ENCODE results near the gene GPR146. TPM values are rescaled to one million over a fixed set of nuclear protein-coding genes. Genes with fewer than 3 reads are reported as not detected.

The GPR146 gene
- total and polyA plus RNA-seq, 2 experiments from 2014 or later: 4.3 to 9.7 TPM

- no peaks in the 10 kb centered on the region for H4K20me1 ChIP-seq (ENCODE audit: insufficient read depth)
- 90 to 91% methylated on average over 29 to 30 of the region's 30 CpGs for WGBS, 2 experiments (ENCODE audit: low coverage in 1 of 2, low lambda C conversion rate in 2 of 2, missing lambda C conversion rate in 2 of 2)
These were observed 6.0 kb downstream of the GPR146 start for GRCh38 chr7:1050254-1050906.

GRCh38 chr7:1050956-1051690 lies 6.8 kb downstream of the GPR146 start:
- H3K9ac ChIP-seq: no peak overlapping the region
- no peaks in the 10 kb centered on the region for H4K20me1 ChIP-seq (ENCODE audit: insufficient read depth)
- no peak overlapping the region for H3K27ac ChIP-seq
- peaks cover 4% of the 10 kb centered on the region; the same call in 1 of the 2 replicates for H3K79me2 ChIP-seq (ENCODE audit: insufficient read depth)
- no peak overlapping the region for H2AFZ ChIP-seq
- 91 to 93% methylated on average over 22 of the region's 22 CpGs for WGBS, 2 experiments (ENCODE audit: low coverage in 1 of 2, low lambda C conversion rate in 2 of 2, missing lambda C conversion rate in 2 of 2)
- H3K4me1 ChIP-seq (ENCODE audit: insufficient read depth): no peaks in the 10 kb centered on the region
- no peaks in the 10 kb centered on the region for H3K9me3 ChIP-seq (ENCODE audit: low read depth)
- no peaks in the 10 kb centered on the region for H3K36me3 ChIP-seq (ENCODE audit: low read depth)
- no peaks in the 10 kb centered on the region for H3K9me2 ChIP-seq (ENCODE audit: insufficient read depth)
- H3K4me3 ChIP-seq: no peak overlapping the region
- H3K27me3 ChIP-seq (replicated peaks; ENCODE audit: insufficient read depth): no peaks in the 10 kb centered on the region
- H3F3A ChIP-seq (ENCODE audit: insufficient read depth): no peaks in the 10 kb centered on the region
- no peak overlapping the region for H3K4me2 ChIP-seq (ENCODE audit: unreplicated experiment)
- in situ Hi-C loops (cut with MboI): no loop called here
- no peak for TF ChIP-seq EZH2phosphoT487 (IDR thresholded peaks at IDR 0.05; ENCODE audit: insufficient read depth, low read depth)
- TF ChIP-seq EZH2 (IDR thresholded peaks at IDR 0.05; ENCODE audit: insufficient read depth, poor library complexity, severe bottlenecking): no peak
- no peak for DNase-seq

More at GRCh38 chr7:1050254-1050906, 6.0 kb downstream of the GPR146 start:
- no peak overlapping the region for H3K4me2 ChIP-seq (ENCODE audit: unreplicated experiment)
- H3K9me3 ChIP-seq (ENCODE audit: low read depth): no peaks in the 10 kb centered on the region
- no peaks in the 10 kb centered on the region for H3K9me2 ChIP-seq (ENCODE audit: insufficient read depth)
- H3K27me3 ChIP-seq (replicated peaks; ENCODE audit: insufficient read depth): no peaks in the 10 kb centered on the region
- H3K4me1 ChIP-seq (ENCODE audit: insufficient read depth): no peaks in the 10 kb centered on the region
- no peak overlapping the region for H2AFZ ChIP-seq
- in situ Hi-C loops (cut with MboI): no loop called here
- H3K27ac ChIP-seq: no peak overlapping the region
- H3K9ac ChIP-seq: no peak overlapping the region
- no peak for DNase-seq
- TF ChIP-seq EZH2phosphoT487 (IDR thresholded peaks at IDR 0.05; ENCODE audit: insufficient read depth, low read depth) (no peak), EZH2 (IDR thresholded peaks at IDR 0.05; ENCODE audit: insufficient read depth, poor library complexity, severe bottlenecking) (no peak)
- peaks cover 2% of the 10 kb centered on the region; the same call in 1 of the 2 replicates for H3F3A ChIP-seq (ENCODE audit: insufficient read depth)
- peaks cover 10% of the 10 kb centered on the region; the same call in 1 of the 2 replicates for H3K79me2 ChIP-seq (ENCODE audit: insufficient read depth)
- no peaks in the 10 kb centered on the region for H3K36me3 ChIP-seq (ENCODE audit: low read depth)
- no peak overlapping the region for H3K4me3 ChIP-seq

GRCh38 chr7:1052031-1052818 lies 7.9 kb downstream of the GPR146 start:
- Histone ChIP-seq H2AFZ (no peak overlapping the region), H3K4me1 (ENCODE audit: insufficient read depth) (no peaks in the 10 kb centered on the region), H3K9ac (no peak overlapping the region), H3K27me3 (replicated peaks; ENCODE audit: insufficient read depth) (no peaks in the 10 kb centered on the region), H3K79me2 (ENCODE audit: insufficient read depth) (no peaks in the 10 kb centered on the region), H3K4me3 (no peak overlapping the region), H3K9me3 (ENCODE audit: low read depth) (no peaks in the 10 kb centered on the region), H3K27ac (no peak overlapping the region), H3K36me3 (ENCODE audit: low read depth) (no peaks in the 10 kb centered on the region), H3F3A (ENCODE audit: insufficient read depth) (no peaks in the 10 kb centered on the region), H4K20me1 (ENCODE audit: insufficient read depth) (no peaks in the 10 kb centered on the region), H3K9me2 (ENCODE audit: insufficient read depth) (no peaks in the 10 kb centered on the region), H3K4me2 (ENCODE audit: unreplicated experiment) (no peak overlapping the region)
- WGBS, 2 experiments (ENCODE audit: low coverage in 1 of 2, low lambda C conversion rate in 2 of 2, missing lambda C conversion rate in 2 of 2): 63 to 64% methylated on average over 17 to 19 of the region's 20 CpGs
- TF ChIP-seq EZH2 (IDR thresholded peaks at IDR 0.05; ENCODE audit: insufficient read depth, poor library complexity, severe bottlenecking): no peak
- TF ChIP-seq EZH2phosphoT487 (IDR thresholded peaks at IDR 0.05; ENCODE audit: insufficient read depth, low read depth): no peak
- in situ Hi-C loops (cut with MboI): no loop called here
- DNase-seq: no peak

DNA sequence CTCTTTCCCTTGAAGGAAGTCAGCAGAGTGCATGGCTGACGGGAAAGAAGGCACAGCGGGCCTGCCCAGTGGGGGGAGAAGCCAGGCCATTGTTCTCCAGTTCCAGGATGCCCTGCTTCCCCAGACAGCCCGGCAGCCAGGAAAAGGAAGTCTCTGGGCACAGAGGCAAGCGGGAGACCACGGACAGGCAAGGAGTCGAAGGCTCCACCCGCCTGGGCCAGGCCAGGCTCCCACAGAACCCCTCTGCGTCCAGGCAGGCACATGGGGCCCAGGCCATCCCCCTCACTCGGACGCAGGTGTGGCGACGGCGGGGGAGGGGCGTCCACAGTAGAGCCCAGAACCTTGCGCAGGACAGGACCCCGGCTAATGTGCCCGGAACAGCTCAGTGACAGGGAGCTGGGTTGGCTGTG lies 8.7 kb downstream of the GPR146 start:
- Histone ChIP-seq H3K27ac (no peak overlapping the region), H3K4me1 (ENCODE audit: insufficient read depth) (no peaks in the 10 kb centered on the region), H3K9ac (no peak overlapping the region), H3K9me3 (ENCODE audit: low read depth) (no peaks in the 10 kb centered on the region), H3K27me3 (replicated peaks; ENCODE audit: insufficient read depth) (no peaks in the 10 kb centered on the region), H3K4me3 (no peak overlapping the region), H3K4me2 (ENCODE audit: unreplicated experiment) (no peak overlapping the region), H4K20me1 (ENCODE audit: insufficient read depth) (no peaks in the 10 kb centered on the region), H2AFZ (no peak overlapping the region), H3K79me2 (ENCODE audit: insufficient read depth) (no peaks in the 10 kb centered on the region), H3K9me2 (ENCODE audit: insufficient read depth) (no peaks in the 10 kb centered on the region), H3K36me3 (ENCODE audit: low read depth) (no peaks in the 10 kb centered on the region), H3F3A (ENCODE audit: insufficient read depth) (no peaks in the 10 kb centered on the region)
- no peak for DNase-seq
- 87 to 89% methylated on average over 14 to 17 of the region's 17 CpGs for WGBS, 2 experiments (ENCODE audit: low coverage in 1 of 2, low lambda C conversion rate in 2 of 2, missing lambda C conversion rate in 2 of 2)
- in situ Hi-C loops (cut with MboI): no loop called here
- TF ChIP-seq EZH2 (IDR thresholded peaks at IDR 0.05; ENCODE audit: insufficient read depth, poor library complexity, severe bottlenecking): no peak
- no peak for TF ChIP-seq EZH2phosphoT487 (IDR thresholded peaks at IDR 0.05; ENCODE audit: insufficient read depth, low read depth)

Data from GM23248 (cell line).